ENCODE results near the gene FKBP5.

DNA sequence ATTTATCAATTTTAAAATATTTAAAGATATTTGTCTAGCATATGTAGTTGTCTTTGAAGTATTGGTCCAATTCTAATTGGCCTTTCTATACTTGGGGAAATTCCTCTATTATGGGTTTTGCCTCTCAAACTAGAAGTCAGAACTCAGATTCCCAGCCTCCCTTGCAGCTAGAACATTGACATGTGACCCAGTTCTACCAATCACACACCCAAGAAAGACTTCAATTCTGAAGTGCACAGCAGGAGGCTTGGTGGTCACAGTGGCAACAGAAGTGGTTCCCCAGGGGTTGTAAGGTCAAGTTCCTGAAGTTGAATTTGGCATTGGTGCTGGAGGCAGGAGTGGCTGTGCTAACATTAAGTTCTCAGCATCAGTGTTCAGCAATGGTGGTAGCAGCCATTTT, 14.8 kb upstream of the FKBP5 start:
- no peak for TF ChIP-seq POLR2A (IDR thresholded peaks at IDR 0.05; ENCODE audit: low read length)
- TF ChIP-seq GATA1 (IDR thresholded peaks at IDR 0.05; ENCODE audit: low read depth, low read length) = no peak
